Endothelial cell of umbilical vein (primary cell): ENCODE data around the gene FHOD3. TPM values are rescaled to one million over a fixed set of nuclear protein-coding genes. Genes with fewer than 3 reads are reported as not detected.

ENCODE experiments used
- BruUV-seq: library from RNA; stranded (reverse); fragments of 400-500 nt; replicated peaks from 2 replicates; lab custom pipeline; 2021; lab: Mats Ljungman, UMichigan
- CTCF ChIA-PET: fragments of 300-600, 350-600 bp; sonication (Branson Sonifier 250); formaldehyde crosslinking; loops from one replicate; lab custom pipeline; 2021; ENCODE audit warnings: antibody characterized with exemption, inconsistent platforms; lab: Charles Lee
- POLR2A ChIA-PET: fragments of 300-600, 350-600 bp; sonication (Branson Sonifier 250); formaldehyde crosslinking; loops from one replicate; lab custom pipeline; 2021; ENCODE audit warnings: antibody characterized with exemption, inconsistent platforms; lab: Charles Lee
- DNase-seq: peaks from one replicate; pipeline ENCODE4 v3.0.0-alpha.2; 2011; ENCODE audit warnings: low read depth, low spot score
- FAIRE-seq: peaks from 2 replicates; lab custom pipeline; 2011; peaks lifted over from hg19 to GRCh38; lab: Jason Lieb, UNC
- H2AFZ ChIP-seq: 2 replicates; pipeline ENCODE4 v1.6.0; 2012; ENCODE audit warnings: low read depth, low read length, control low read depth, inconsistent platforms
- H3K27ac ChIP-seq: 2 replicates; pipeline ENCODE4 v1.5.1; 2011; ENCODE audit warnings: low read depth, mild to moderate bottlenecking, control low read depth, low read length, moderate library complexity; ENCODE audit not compliant: insufficient read depth
- H3K27me3 ChIP-seq, 2 experiments: 2 replicates each; pipeline versions ENCODE4 v1.6.0 to v1.6.1; 2011; ENCODE audit warnings: low read length in 2 of 2, mixed read lengths in 1 of 2; ENCODE audit not compliant: control insufficient read depth in 2 of 2, insufficient read depth in 2 of 2
- H3K36me3 ChIP-seq, 2 experiments: 2 replicates in 1 of 2; 3 replicates in 1 of 2; pipeline ENCODE4 v1.5.1; 2011; ENCODE audit warnings: low read length in 2 of 2, mild to moderate bottlenecking in 1 of 2, moderate library complexity in 1 of 2; ENCODE audit not compliant: control insufficient read depth in 2 of 2, insufficient read depth in 2 of 2; ENCODE audit errors: extremely low read depth in 1 of 2
- H3K4me1 ChIP-seq: 3 replicates; pipeline ENCODE4 v1.5.1; 2011; ENCODE audit warnings: mild to moderate bottlenecking, low read length; ENCODE audit not compliant: control insufficient read depth, insufficient read depth; ENCODE audit errors: extremely low read depth
- H3K4me2 ChIP-seq: 2 replicates; pipeline ENCODE4 v1.6.1; 2011; ENCODE audit warnings: low read length, control low read depth, mixed read lengths; ENCODE audit not compliant: insufficient read depth
- H3K4me3 ChIP-seq, 3 experiments: fragments of 200-600 bp in 1 of 3; sonication (generic), shearing (Covaris generic) in 1 of 3; replicated peaks in 1 of 3; 2 replicates each; pipeline ENCODE4 v1.5.1; 2011 to 2016; ENCODE audit warnings: control low read depth in 3 of 3, low read length in 3 of 3, mild to moderate bottlenecking in 2 of 3, inconsistent platforms in 1 of 3, low read depth in 1 of 3, moderate library complexity in 1 of 3; ENCODE audit not compliant: insufficient read depth in 1 of 3
- H3K79me2 ChIP-seq: 2 replicates; pipeline ENCODE4 v1.6.0; 2012; ENCODE audit warnings: low read length, inconsistent platforms; ENCODE audit not compliant: control insufficient read depth, insufficient read depth
- H3K9ac ChIP-seq: replicated peaks from 2 replicates; pipeline ENCODE3; 2011; ENCODE audit warnings: low read length, control low read depth; ENCODE audit not compliant: insufficient read depth; ENCODE audit errors: extremely low read depth
- H3K9me1 ChIP-seq: replicated peaks from 3 replicates; pipeline ENCODE4 v1.6.0; 2011; ENCODE audit warnings: mild to moderate bottlenecking, low read length; ENCODE audit not compliant: control insufficient read depth, insufficient read depth; ENCODE audit errors: extremely low read depth
- H3K9me3 ChIP-seq: replicated peaks from 2 replicates; pipeline ENCODE4 v1.5.1; 2012; ENCODE audit warnings: low read length, inconsistent platforms; ENCODE audit not compliant: control insufficient read depth, insufficient read depth
- H4K20me1 ChIP-seq: replicated peaks from 2 replicates; pipeline ENCODE3; 2011; ENCODE audit warnings: mild to moderate bottlenecking, low read length; ENCODE audit not compliant: control insufficient read depth, insufficient read depth; ENCODE audit errors: extremely low read depth
- EZH2 ChIP-seq: IDR thresholded peaks from 2 replicates; pipeline ENCODE4 v1.6.1; 2012; ENCODE audit warnings: borderline replicate concordance, low read depth, mild to moderate bottlenecking, moderate library complexity, low read length, inconsistent platforms; ENCODE audit not compliant: severe bottlenecking
- FOS ChIP-seq: IDR thresholded peaks from 2 replicates; pipeline ENCODE4 v1.6.1; 2011; ENCODE audit warnings: mild to moderate bottlenecking, low read length, moderate library complexity, borderline replicate concordance; ENCODE audit not compliant: insufficient read depth
- GATA2 ChIP-seq: IDR thresholded peaks from 2 replicates; pipeline ENCODE4 v1.7.0; 2011; ENCODE audit warnings: low read depth, mild to moderate bottlenecking, moderate library complexity, mixed read lengths, low read length; ENCODE audit not compliant: insufficient read length, insufficient read depth
- JUN ChIP-seq: IDR thresholded peaks from 2 replicates; pipeline ENCODE4 v1.6.1; 2011; ENCODE audit warnings: borderline replicate concordance, low read depth; ENCODE audit not compliant: insufficient read length, insufficient read depth
- MYC ChIP-seq: IDR thresholded peaks from one replicate; pipeline ENCODE4 v1.6.1; 2011; ENCODE audit warnings: mild to moderate bottlenecking, low read depth, low read length
- POLR2A ChIP-seq: IDR thresholded peaks from 2 replicates; pipeline ENCODE4 v1.6.1; 2012; ENCODE audit warnings: low read depth, mild to moderate bottlenecking, control low read depth, low read length
- POLR2AphosphoS5 ChIP-seq: IDR thresholded peaks from 2 replicates; pipeline ENCODE4 v1.6.1; 2012; ENCODE audit warnings: low read depth, mild to moderate bottlenecking, control low read depth, low read length, moderate library complexity; ENCODE audit not compliant: insufficient read depth
- dilution Hi-C: fragments of 300-500 bp; cut with MboI; formaldehyde crosslinking; loops from one replicate; pipeline ENCODE4 v1.15.0; 2019; ENCODE audit warnings: low sequenced_read_pairs; ENCODE audit not compliant: extremely low pct_ligation_motif_present
- intact Hi-C: fragments of 100-400 bp; cut with micrococcal nuclease; formaldehyde crosslinking; loops from one replicate; pipeline ENCODE4 v1.10.0; 2022
- polyA plus RNA-seq, 4 experiments: library from polyadenylated mRNA; depleted of rRNA in 3 of 4; stranded (reverse) in 3 of 4; unstranded in 1 of 4; fragments of >200 nt; gene quantifications; 2 replicates each; pipeline versions ENCODE4 v1.2.1 to v1.2.3, GENCODE V29; 2011 to 2012; ENCODE audit warnings: missing spikeins in 1 of 4
- total RNA-seq: library from RNA; stranded (reverse); gene quantifications from 2 replicates; pipeline ENCODE4 v1.2.3, GENCODE V29; 2021
- TF ChIP-seq, protein P1 (sequence below), 2 donors: IDR thresholded peaks; 1 replicate in 1 of 2; 2 replicates in 1 of 2; pipeline ENCODE4 v1.5.1; 2011; ENCODE audit warnings: low read length in 2 of 2, mild to moderate bottlenecking in 2 of 2, moderate library complexity in 2 of 2, control low read depth in 1 of 2, inconsistent platforms in 1 of 2, low read depth in 1 of 2; ENCODE audit not compliant: insufficient read depth in 1 of 2; ENCODE audit errors: extremely low read depth in 1 of 2
- TF ChIP-seq, protein P2 (sequence below): IDR thresholded peaks from 2 replicates; pipeline ENCODE4 v1.6.1; 2011; ENCODE audit not compliant: insufficient read depth, insufficient read length

FHOD3 gene
- total and polyA plus RNA-seq, 2 donors (not counting 3 experiments of a cell fraction or from before 2014, with no cell fraction given), result 0.06 to 1.5 TPM

DNA sequence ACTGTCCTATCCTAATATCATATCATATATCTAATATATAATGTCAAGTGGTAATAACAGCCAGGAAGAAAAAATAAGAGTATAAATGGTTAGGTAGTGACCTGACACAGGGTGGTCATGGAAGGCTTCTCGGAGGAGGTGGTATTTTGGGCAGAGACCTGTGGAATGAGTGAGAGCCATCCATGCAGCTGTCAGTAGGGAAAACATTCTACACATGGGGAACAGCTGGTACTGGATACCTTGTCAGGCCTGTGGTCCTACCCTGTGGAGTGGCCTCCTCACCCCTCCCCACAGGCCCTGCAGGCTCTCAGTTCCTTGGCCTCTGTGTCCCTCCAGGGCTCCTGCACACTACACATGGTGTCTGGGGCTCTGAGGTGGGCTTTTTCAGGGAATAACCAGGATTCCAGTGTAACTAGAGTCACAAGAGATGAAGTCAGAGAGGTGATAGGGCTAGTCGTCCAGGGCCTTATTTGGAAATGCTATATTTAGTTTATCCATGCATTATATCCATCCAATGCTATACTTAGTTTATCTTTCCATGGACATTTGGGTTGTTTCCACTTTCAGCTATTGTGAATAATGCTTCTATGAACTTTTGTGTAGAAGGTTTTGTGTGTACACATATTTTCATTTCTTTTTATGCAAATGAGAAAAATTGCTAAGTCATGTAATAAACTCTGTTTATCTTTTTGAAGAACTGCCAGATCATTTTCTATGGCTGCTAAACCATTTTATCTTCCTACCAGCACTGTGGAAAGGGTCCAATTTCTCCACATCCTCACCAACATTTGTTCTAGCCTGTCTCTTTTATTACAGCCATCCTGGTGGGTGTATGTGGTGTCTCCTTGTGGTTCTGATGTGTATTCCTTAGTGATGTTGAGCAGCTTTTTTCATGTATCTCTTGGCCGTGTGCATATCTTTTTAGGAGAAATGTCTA lies 455.7 kb downstream of the FHOD3 start:
- TF ChIP-seq JUN, result no peak
- TF ChIP-seq POLR2A, result no peak
- no peak for TF ChIP-seq MYC
- TF ChIP-seq, protein P1, sequence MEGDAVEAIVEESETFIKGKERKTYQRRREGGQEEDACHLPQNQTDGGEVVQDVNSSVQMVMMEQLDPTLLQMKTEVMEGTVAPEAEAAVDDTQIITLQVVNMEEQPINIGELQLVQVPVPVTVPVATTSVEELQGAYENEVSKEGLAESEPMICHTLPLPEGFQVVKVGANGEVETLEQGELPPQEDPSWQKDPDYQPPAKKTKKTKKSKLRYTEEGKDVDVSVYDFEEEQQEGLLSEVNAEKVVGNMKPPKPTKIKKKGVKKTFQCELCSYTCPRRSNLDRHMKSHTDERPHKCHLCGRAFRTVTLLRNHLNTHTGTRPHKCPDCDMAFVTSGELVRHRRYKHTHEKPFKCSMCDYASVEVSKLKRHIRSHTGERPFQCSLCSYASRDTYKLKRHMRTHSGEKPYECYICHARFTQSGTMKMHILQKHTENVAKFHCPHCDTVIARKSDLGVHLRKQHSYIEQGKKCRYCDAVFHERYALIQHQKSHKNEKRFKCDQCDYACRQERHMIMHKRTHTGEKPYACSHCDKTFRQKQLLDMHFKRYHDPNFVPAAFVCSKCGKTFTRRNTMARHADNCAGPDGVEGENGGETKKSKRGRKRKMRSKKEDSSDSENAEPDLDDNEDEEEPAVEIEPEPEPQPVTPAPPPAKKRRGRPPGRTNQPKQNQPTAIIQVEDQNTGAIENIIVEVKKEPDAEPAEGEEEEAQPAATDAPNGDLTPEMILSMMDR (IDR thresholded peaks at IDR 0.05; ENCODE audit: extremely low read depth in 1 of 2, insufficient read depth in 1 of 2, low read depth in 1 of 2, low read length in 2 of 2), result no peak
- no peak for TF ChIP-seq FOS
- no peak for TF ChIP-seq POLR2AphosphoS5
- TF ChIP-seq, protein P2, sequence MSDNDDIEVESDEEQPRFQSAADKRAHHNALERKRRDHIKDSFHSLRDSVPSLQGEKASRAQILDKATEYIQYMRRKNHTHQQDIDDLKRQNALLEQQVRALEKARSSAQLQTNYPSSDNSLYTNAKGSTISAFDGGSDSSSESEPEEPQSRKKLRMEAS, result no peak
- TF ChIP-seq EZH2, result no peak
- TF ChIP-seq GATA2, result no peak
- Histone ChIP-seq H3K4me3 (no peak overlapping the region), H3K4me1 (no peaks in the 10 kb centered on the region), H4K20me1 (no peaks in the 10 kb centered on the region), H3K27ac (no peak overlapping the region), H3K27me3 (no peaks in the 10 kb centered on the region), H3K36me3 (no peaks in the 10 kb centered on the region), H3K9me3 (no peaks in the 10 kb centered on the region), H2AFZ (no peak overlapping the region), H3K79me2 (no peaks in the 10 kb centered on the region), H3K9me1 (no peaks in the 10 kb centered on the region), H3K4me2 (no peak overlapping the region), H3K9ac (no peak overlapping the region)
- CTCF ChIA-PET, result interaction anchor here (3.0 kb wide), 1 partner anchor 65 kb away, joined by 20 read pairs; no protein-coding TSS in a partner anchor
- POLR2A ChIA-PET, result no interaction called here
- FAIRE-seq (no peak), DNase-seq (no peak)
- dilution Hi-C loops, result no loop called here
- intact Hi-C loops, result loop anchor here (10.0 kb wide), 2 partner anchors 458 to 728 kb away; partner anchors contain the start of gene FHOD3
- BruUV-seq, result no TSS peak
